Neural cell (in vitro differentiated cells): ENCODE measurements around the gene OPRD1.

Experiments used
- EP300 ChIP-seq: fragments of 450-650 bp; conservative IDR thresholded peaks from 2 replicates; pipeline ENCODE4 v1.6.1; 2014; ENCODE audit warnings: antibody characterized with exemption, mild to moderate bottlenecking, moderate library complexity; ENCODE audit not compliant: poor library complexity, severe bottlenecking
- EZH2 ChIP-seq: fragments of 200-600, 300-800 bp; shearing (Covaris generic), sonication (generic); IDR thresholded peaks from 2 replicates; pipeline ENCODE4 v1.6.1; 2014; ENCODE audit warnings: antibody characterized with exemption, low read length, borderline replicate concordance, mild to moderate bottlenecking; ENCODE audit not compliant: insufficient read depth, poor library complexity, severe bottlenecking
- MXI1 ChIP-seq: fragments of 450-650 bp; conservative IDR thresholded peaks from 2 replicates; pipeline ENCODE4 v1.6.1; 2014; ENCODE audit warnings: antibody characterized with exemption, mild to moderate bottlenecking; ENCODE audit not compliant: poor library complexity, severe bottlenecking
- POLR2AphosphoS5 ChIP-seq: IDR thresholded peaks from 2 replicates; pipeline ENCODE4 v1.6.1; 2012
- RAD21 ChIP-seq: fragments of 450-650 bp; conservative IDR thresholded peaks from 2 replicates; pipeline ENCODE4 v1.6.1; 2014; ENCODE audit warnings: antibody characterized with exemption, mild to moderate bottlenecking, moderate library complexity
- SMC3 ChIP-seq: fragments of 450-650 bp; conservative IDR thresholded peaks from 2 replicates; pipeline ENCODE4 v1.6.1; 2014; ENCODE audit warnings: antibody characterized with exemption, mild to moderate bottlenecking, moderate library complexity; ENCODE audit not compliant: poor library complexity
- TAF1 ChIP-seq: IDR thresholded peaks from 2 replicates; pipeline ENCODE4 v1.6.1; 2012; ENCODE audit warnings: low read depth
- TF ChIP-seq, protein P1 (sequence below): fragments of 450-650 bp; IDR thresholded peaks from 2 replicates; pipeline ENCODE4 v1.5.1; 2014; ENCODE audit warnings: antibody characterized with exemption, mild to moderate bottlenecking, moderate library complexity; ENCODE audit not compliant: poor library complexity, severe bottlenecking
- TF ChIP-seq, protein P2 (sequence below): IDR thresholded peaks from 2 replicates; pipeline ENCODE4 v1.6.1; 2012; ENCODE audit warnings: borderline replicate concordance

DNA sequence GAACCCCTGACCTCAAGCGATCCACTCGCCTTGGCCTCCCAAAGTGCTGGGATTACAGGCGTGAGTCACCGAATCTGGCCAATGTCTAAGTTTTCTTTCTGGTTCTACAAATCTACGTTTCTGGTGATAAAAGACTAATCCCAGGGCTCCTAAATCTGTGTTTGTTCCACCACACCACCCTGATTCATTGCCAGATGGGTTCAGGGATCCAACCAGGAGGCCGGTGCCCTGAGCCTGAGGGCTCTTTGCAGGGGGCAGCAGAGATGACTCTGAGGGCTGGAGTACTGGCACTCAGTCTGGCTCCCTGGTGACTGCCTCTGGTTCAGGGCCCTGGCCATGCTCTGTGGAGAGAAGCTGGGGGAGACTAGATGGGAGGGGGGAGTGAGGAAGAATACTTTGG is 10.5 kb upstream of the OPRD1 start:
- TF ChIP-seq EZH2 = no peak
- TF ChIP-seq, protein P1, sequence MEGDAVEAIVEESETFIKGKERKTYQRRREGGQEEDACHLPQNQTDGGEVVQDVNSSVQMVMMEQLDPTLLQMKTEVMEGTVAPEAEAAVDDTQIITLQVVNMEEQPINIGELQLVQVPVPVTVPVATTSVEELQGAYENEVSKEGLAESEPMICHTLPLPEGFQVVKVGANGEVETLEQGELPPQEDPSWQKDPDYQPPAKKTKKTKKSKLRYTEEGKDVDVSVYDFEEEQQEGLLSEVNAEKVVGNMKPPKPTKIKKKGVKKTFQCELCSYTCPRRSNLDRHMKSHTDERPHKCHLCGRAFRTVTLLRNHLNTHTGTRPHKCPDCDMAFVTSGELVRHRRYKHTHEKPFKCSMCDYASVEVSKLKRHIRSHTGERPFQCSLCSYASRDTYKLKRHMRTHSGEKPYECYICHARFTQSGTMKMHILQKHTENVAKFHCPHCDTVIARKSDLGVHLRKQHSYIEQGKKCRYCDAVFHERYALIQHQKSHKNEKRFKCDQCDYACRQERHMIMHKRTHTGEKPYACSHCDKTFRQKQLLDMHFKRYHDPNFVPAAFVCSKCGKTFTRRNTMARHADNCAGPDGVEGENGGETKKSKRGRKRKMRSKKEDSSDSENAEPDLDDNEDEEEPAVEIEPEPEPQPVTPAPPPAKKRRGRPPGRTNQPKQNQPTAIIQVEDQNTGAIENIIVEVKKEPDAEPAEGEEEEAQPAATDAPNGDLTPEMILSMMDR = no peak
- TF ChIP-seq TAF1 = no peak
- TF ChIP-seq POLR2AphosphoS5 = no peak
- TF ChIP-seq, protein P2, sequence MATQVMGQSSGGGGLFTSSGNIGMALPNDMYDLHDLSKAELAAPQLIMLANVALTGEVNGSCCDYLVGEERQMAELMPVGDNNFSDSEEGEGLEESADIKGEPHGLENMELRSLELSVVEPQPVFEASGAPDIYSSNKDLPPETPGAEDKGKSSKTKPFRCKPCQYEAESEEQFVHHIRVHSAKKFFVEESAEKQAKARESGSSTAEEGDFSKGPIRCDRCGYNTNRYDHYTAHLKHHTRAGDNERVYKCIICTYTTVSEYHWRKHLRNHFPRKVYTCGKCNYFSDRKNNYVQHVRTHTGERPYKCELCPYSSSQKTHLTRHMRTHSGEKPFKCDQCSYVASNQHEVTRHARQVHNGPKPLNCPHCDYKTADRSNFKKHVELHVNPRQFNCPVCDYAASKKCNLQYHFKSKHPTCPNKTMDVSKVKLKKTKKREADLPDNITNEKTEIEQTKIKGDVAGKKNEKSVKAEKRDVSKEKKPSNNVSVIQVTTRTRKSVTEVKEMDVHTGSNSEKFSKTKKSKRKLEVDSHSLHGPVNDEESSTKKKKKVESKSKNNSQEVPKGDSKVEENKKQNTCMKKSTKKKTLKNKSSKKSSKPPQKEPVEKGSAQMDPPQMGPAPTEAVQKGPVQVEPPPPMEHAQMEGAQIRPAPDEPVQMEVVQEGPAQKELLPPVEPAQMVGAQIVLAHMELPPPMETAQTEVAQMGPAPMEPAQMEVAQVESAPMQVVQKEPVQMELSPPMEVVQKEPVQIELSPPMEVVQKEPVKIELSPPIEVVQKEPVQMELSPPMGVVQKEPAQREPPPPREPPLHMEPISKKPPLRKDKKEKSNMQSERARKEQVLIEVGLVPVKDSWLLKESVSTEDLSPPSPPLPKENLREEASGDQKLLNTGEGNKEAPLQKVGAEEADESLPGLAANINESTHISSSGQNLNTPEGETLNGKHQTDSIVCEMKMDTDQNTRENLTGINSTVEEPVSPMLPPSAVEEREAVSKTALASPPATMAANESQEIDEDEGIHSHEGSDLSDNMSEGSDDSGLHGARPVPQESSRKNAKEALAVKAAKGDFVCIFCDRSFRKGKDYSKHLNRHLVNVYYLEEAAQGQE = no peak
- TF ChIP-seq SMC3 = no peak
- no peak for TF ChIP-seq MXI1
- no peak for TF ChIP-seq RAD21
- no peak for TF ChIP-seq EP300
